GM18517 (cell line): ENCODE data around the gene AGRP.

Experiments
- ATAC-seq: cut with Tn5 transposase; IDR thresholded peaks from one replicate; pipeline ENCODE4 v1.9.1; 2021; ENCODE audit warnings: mild to moderate bottlenecking, moderate library complexity; ENCODE audit not compliant: unreplicated experiment

Gene AGRP

DNA sequence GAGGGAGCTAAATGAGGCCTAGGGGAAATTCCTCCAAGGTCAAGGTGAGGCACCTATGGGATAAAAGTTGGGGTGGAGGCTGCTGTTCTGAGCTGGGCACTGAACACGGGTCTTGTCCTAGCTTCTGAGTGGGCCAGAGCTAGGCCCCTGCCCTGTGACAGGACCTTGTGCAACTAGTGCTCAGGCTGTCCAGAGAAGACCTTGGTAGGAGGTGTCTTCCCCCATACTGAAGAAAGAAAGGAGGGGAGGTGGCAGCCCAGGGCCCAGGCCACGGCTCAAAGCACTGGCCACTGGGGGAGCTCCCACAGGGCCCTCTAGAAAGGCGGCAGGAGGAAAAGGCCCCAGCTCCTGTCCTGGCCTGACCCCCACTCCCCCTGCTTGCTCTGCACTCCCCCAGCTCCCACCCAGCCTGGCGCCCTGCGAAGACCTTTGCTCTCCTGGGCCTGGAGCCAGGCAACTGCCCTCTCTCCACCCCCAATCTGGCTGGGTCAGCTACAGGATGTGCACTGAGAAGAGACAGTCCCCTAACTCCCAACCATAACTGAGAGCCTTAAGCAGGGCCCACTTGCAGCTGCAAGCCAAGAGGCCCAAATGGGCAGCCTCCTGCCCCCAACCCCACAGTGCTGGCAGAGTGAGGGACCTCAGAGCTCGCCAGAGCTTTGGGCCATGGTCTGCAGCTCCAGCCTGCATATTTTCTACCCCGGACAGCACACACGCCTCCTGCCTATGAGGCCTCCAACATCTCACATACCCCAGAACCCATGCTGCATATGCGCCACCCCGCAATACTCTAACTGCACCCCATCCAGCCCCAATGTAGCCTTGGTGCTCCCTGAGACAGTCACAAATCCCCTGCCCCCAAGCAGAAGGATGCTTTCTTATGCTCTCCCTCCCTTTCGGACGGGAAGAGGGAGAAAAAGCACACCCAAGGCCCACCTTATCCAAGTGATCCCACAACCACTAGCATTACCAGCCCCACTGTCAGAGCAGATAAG is 37.1 kb downstream of the AGRP start:
- ATAC-seq, result no peak

DNA sequence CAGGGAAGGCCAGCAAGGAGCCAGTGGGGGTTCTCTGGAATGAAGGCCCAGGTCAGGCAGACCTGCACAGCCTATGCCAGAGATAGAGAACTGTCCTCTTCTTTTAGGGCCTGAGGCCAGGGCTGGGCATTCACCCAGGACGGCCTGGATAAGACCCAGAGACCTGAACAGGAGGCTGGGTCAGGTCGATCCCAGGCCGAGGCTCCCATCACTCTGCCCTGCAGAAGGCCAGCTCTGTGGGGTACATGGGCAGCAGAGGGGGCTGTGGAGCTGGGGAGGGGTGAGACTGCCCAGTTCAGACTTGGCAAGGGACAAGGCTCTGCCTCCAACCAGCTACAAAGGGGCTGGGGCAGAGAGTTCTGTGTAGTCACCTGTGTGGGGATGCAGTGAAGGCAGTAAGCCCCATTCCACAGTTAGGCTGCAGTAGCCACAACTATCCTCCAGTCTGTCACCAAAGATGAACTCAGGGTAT is 37.9 kb downstream of the AGRP start:
- no peak for ATAC-seq

DNA sequence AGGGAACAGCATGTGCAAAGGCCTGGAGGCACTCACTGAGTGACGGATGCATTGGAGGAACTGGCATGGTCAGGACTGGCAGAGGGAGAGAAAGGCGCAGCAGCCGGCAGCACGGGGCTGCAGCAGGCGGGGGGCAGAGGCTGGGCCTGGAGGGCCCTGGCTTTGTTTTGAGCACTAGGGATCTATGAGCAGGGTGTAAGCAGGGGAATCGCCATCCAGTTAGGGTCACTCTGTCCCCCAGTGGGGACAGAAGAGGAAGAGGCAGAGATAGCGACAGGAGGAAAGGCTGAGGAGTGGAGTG is 38.3 kb downstream of the AGRP start:
- no peak for ATAC-seq

DNA sequence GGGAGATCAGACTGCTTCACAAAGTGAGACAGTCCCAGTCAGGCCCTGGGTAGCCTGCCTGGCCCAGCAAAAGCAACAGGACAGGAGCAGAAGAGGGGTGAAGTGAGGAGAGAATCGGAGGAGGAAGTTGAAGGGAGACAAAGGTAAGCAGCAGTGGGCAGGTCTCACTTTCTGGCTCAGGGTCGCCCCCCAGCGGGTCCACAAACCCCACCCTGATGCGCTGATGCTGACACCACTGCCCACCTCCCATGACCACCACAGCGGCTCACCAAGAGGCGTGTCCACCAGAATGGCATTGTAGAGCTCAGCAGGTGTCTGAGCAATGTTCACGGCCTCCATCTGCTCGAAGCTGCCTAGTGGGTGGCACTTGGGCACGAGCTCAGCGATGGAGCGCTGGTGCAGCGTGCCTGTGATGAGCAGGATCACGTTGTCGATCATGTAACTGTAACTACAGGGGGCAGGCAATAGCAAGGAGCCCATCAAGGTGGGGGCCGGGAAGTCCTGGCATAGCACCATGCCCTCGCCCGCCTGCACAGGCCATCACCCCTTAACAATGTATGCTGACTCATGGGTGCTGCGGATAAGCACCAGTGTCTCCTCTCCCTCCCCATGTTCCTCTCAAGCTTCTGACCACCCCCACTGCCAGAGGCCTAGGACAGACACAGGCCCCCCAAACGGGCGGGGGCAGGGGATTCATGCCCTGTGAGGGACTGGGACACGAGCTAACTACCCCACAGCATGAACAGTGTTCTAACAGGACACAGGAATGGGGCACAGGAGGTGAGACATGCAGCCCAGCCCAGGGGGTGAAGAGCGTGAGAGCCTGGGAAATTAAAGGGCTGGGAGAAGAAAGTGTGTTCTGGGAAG is 38.9 kb downstream of the AGRP start:
- no peak for ATAC-seq

DNA sequence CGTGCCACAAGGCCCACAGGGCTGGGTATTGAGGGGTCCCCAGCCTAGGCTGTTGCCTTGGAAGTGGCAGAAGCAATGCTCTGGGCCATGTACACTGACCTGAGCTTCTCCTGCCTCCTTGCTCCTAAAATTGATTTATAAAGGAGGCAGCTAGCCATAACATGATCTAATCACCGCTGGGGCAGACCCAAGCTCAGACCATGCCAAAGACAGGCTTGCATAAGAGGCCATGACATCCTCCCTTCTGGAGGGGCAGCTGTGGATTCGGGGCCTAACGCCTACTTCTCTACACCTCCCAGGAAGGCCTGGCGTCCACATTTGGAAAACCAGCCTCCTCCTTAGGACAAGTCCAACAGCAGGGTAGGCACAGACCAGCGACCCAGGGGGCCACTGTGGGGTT is 40.1 kb downstream of the AGRP start:
- no peak for ATAC-seq

DNA sequence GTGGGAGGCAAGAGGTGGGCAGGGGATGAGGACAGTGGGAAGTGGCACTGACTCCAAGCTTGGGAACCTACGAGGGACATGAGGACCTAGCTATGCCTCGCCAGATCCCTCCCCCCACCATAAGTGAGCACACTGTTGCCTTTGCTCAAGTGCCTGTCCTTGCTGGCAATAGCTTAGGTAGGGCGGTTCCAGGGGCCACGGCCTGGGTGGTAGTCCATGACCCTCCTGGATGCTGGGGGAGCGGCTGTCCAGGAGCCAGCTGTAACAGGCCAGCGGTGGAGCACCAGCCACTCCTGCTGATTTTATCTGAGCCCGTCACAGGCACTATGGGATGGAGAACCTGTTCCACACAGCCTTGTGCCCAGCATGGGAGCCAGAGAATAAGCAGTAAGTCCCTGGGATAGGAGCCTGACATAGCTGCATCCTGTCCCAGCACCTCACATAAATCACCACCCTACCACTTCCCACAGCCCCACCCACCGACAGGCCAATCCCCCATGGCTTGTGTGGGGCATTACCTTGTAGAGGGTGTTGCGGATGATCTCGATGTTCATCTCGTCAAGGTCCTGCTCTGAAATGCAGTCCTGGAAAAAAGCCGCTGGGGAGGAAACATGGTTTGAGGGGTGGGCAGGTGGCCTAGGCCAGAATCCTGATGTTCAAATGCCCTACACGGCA is 40.6 kb downstream of the AGRP start:
- no peak for ATAC-seq

DNA sequence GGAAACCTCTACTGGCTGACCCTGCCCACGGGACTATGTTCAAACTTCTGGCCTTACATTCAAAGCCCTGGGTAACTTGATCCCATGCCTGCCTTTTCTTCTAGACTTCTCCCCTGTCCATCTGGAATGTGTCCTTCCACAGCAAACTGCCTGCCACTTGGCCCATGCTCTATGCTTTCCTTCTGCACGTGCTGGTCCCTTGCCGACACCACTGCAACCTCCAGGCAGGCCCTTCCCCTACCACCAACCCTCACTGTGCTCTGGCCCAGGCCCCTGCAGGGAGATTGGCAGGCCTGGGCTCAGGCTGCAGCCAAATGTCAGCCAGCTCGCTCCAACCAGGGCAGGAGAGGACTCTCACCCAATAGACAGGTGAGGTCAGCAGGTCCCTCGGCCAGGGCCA is 41.4 kb downstream of the AGRP start:
- no peak for ATAC-seq

DNA sequence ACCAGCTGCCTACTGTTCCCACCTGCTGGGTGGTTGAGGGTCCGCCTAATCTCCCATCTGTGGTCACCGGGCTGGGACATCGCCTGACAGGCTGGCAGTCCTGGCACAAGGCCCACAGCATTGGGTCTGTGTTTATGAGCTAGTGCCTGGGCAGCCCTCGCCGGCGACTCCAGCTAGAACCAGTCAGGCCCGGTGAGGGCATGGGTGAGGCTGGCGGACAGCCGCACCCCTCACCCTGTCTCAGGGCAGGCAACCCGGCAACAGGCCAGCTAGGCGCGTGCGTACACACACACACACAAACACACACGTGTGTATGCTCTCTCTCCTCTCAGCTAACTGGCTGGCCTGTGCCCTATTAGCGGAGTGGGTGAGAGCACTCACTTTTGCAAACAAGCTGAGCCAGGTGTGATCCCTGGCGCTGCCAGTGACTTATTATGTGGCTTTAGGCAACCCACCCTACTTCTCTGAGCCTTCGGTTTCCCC is 42.0 kb downstream of the AGRP start:
- ATAC-seq, result no peak

DNA sequence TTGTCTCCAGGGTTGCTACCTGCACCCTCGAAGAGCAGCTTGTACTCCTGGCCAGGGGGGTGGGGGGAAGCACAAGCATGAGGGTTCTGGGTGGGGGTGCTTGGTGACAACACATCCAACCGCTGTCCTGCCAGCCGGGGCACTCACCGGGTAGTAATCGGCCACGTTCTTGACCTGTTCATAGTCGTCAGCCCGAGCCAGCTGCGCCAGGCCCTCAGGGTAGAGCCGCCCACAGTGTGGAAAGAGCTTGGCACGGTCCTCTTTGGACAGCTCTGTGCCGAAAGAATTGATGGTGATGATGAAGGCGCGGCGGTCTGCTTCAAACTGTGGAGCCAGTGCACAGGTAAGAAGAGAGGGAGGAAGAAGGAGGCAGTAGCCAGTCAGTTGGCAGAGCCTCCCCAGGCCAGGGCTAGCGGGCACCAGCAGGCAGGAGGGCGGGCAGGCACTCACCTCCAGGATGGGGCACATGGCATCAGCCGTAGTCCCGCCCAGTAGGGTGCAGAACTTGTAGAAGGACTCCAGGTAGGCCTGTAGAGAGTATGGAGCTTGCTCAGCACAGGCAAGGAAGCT is 44.4 kb downstream of the AGRP start:
- ATAC-seq, result no peak

DNA sequence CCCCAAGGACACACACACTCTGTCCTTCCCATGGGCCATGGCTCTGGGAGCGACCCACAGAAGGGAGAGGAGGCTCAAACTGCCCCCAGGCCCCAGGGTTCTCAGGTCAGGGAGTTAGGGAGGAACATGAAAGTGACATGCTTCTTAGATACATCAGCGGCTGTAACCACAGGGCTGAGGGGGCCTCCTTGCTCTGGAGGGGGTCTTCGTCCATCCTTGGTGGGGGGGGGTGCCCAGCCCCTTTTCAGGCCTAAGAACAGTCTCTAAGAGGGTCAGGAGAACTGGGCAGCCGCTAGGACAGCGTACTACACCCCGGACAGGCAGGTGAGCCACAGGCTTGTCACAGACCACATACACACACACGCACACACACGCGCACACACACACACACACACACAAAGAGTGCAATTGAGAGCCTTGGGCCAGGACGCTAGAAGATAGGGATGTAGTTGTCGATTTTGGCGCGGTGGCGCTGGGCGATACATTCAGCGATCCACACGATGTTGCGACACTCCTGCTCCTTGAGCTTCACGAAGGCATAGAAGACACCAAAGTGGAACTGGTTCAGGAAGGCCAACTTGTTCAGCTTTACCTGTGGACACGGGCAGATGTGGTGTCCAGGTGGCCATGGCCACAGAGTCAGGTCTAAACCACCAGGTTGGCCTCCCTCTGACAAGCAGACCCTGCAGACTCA is 45.1 kb downstream of the AGRP start:
- no peak for ATAC-seq

DNA sequence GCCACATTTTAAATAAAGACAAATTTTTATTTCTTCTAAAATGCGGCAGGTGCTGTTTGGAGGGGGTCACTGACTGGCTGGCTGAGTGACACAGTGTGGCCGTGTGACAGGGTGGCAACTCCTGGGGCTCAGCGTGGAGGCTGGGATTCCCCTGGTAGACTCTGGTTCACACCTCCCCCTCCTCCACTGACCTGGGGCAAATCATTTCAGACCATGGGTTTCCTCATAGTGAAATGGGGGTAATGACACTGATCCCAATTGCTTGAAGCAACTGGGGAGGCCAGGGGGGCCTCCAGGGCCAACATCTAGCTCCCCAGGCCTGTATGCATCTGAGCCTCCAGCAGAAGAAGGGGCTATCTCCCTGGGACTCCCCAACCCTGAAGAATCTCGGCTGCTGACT is 45.8 kb downstream of the AGRP start:
- no peak for ATAC-seq

DNA sequence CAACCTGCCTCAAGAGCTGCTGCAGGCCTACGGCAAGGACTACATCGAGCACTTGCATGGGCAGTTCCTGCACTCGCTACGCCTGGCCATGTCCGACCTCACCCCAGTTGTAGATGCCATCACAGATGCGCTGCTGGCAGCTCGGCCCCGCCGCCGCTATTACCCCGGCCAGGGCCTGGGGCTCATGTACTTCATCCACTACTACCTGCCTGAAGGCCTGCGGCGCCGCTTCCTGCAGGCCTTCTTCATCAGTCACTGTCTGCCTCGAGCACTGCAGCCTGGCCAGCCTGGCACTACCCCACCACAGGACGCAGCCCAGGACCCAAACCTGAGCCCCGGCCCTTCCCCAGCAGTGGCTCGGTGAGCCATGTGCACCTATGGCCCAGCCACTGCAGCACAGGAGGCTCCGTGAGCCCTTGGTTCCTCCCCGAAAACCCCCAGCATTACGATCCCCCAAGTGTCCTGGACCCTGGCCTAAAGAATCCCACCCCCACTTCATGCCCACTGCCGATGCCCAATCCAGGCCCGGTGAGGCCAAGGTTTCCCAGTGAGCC is 46.6 kb downstream of the AGRP start:
- no peak for ATAC-seq

DNA sequence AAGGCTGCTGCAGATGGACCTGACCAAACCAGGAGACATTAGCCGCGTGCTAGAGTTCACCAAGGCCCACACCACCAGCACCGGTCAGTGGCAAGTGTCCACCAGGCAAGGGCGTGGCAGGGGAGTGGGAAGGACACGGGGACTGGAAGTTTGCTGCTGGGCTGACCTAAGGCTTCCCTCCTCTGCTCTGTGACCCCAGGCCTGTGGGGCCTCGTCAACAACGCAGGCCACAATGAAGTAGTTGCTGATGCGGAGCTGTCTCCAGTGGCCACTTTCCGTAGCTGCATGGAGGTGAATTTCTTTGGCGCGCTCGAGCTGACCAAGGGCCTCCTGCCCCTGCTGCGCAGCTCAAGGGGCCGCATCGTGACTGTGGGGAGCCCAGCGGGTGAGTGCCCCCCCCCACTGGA is 47.6 kb downstream of the AGRP start:
- no peak for ATAC-seq

DNA sequence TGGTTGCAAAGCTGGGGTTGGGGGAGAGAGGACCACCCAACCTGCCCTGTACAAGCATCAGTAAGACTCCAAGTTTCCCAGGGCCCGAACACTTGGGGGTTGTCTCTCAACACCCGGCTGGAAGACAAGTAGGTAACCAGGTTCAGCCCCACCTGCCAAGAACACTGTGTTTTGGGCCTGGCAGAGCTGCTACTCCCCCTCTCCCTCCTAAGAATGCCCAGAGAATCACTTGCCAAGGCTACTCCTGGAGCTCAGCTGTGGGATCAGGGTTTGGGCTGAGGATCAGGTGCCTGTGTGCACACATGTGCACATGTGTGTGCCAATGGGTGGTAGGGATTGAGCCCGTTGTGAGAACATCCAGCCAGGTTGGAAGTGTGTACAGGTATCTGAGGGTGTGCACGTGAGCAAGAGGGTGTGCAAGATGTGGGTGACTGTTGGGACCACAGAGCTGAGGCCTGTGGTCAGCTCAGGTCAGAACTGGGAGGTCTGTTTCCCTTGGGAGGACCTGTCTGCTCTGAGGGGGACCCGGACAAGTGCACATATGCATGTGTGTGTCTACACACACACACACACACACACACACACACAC is 50.1 kb downstream of the AGRP start:
- no peak for ATAC-seq
